ENCODE data around the gene DNAJA2. TPM values are rescaled to one million over a fixed set of nuclear protein-coding genes. Genes with fewer than 3 reads are reported as not detected.
"Not testable (repeated sequence)": the region's sequence is repeated elsewhere in the genome, so short reads cannot be mapped to it uniquely, and the experiment has no call there.

The DNAJA2 gene
- total RNA-seq, 1 experiment from 2014 or later: 85.2 TPM

GRCh38 chr16:47004652-47005051 is 31.2 kb upstream of the DNAJA2 start:
- Histone ChIP-seq H3K4me1 (ENCODE audit: insufficient read depth, low read length, poor library complexity, severe bottlenecking) (no peaks in the 10 kb centered on the region), H3K27ac (ENCODE audit: low read depth, low read length, poor library complexity, severe bottlenecking) (no peak overlapping the region), H3K9me3 (ENCODE audit: low read depth, low read length, poor library complexity, severe bottlenecking) (no peaks in the 10 kb centered on the region), H3K27me3 (replicated peaks; ENCODE audit: insufficient read depth, low read depth, low read length, poor library complexity) (no peaks in the 10 kb centered on the region), H3K36me3 (ENCODE audit: insufficient read depth, low read length, poor library complexity, severe bottlenecking) (no peaks in the 10 kb centered on the region), H3K4me3 (ENCODE audit: low read depth, low read length, poor library complexity, severe bottlenecking) (no peak overlapping the region)
- BruUV-seq (replicated peaks): no TSS peak
- POLR2A ChIA-PET (ENCODE audit: low non-redundant PET): no interaction called here
- TF ChIP-seq CTCF (conservative IDR thresholded peaks at IDR 0.05; ENCODE audit: low read depth, low read length): no peak
- no peak for TF ChIP-seq EZH2 (IDR thresholded peaks at IDR 0.05; ENCODE audit: borderline replicate concordance, low read depth, low read length, poor library complexity, severe bottlenecking)
- CTCF ChIA-PET: no interaction called here
- DNase-seq (ENCODE audit: low spot score): no peak
- intact Hi-C loops (cut with micrococcal nuclease; ENCODE audit: unreplicated experiment): no loop called here

GRCh38 chr16:47000066-47000465 is 26.6 kb upstream of the DNAJA2 start:
- DNase-seq (ENCODE audit: low spot score); H3K36me3 ChIP-seq (ENCODE audit: insufficient read depth, low read length, poor library complexity, severe bottlenecking); H3K27ac ChIP-seq (ENCODE audit: low read depth, low read length, poor library complexity, severe bottlenecking); H3K4me1 ChIP-seq (ENCODE audit: insufficient read depth, low read length, poor library complexity, severe bottlenecking); CTCF ChIA-PET; intact Hi-C loops (cut with micrococcal nuclease; ENCODE audit: unreplicated experiment); POLR2A ChIA-PET (ENCODE audit: low non-redundant PET); H3K9me3 ChIP-seq (ENCODE audit: low read depth, low read length, poor library complexity, severe bottlenecking); H3K27me3 ChIP-seq (replicated peaks; ENCODE audit: insufficient read depth, low read depth, low read length, poor library complexity); BruUV-seq (replicated peaks); H3K4me3 ChIP-seq (ENCODE audit: low read depth, low read length, poor library complexity, severe bottlenecking): not testable (repeated sequence)

GRCh38 chr16:46997844-46998243 is 24.4 kb upstream of the DNAJA2 start:
- ChIA-PET POLR2A (ENCODE audit: low non-redundant PET) (no interaction called here), CTCF (no interaction called here)
- intact Hi-C loops (cut with micrococcal nuclease; ENCODE audit: unreplicated experiment): no loop called here
- no peak overlapping the region for H3K27ac ChIP-seq (ENCODE audit: low read depth, low read length, poor library complexity, severe bottlenecking)
- no peaks in the 10 kb centered on the region for H3K27me3 ChIP-seq (replicated peaks; ENCODE audit: insufficient read depth, low read depth, low read length, poor library complexity)
- no peaks in the 10 kb centered on the region for H3K36me3 ChIP-seq (ENCODE audit: insufficient read depth, low read length, poor library complexity, severe bottlenecking)
- TF ChIP-seq EZH2 (IDR thresholded peaks at IDR 0.05; ENCODE audit: borderline replicate concordance, low read depth, low read length, poor library complexity, severe bottlenecking) (no peak), CTCF (conservative IDR thresholded peaks at IDR 0.05; ENCODE audit: low read depth, low read length) (no peak)
- no peaks in the 10 kb centered on the region for H3K9me3 ChIP-seq (ENCODE audit: low read depth, low read length, poor library complexity, severe bottlenecking)
- H3K4me3 ChIP-seq (ENCODE audit: low read depth, low read length, poor library complexity, severe bottlenecking): no peak overlapping the region
- no TSS peak for BruUV-seq (replicated peaks)
- H3K4me1 ChIP-seq (ENCODE audit: insufficient read depth, low read length, poor library complexity, severe bottlenecking): no peaks in the 10 kb centered on the region
- DNase-seq (ENCODE audit: low spot score): no peak

- BruUV-seq (replicated peaks): no TSS peak
- intact Hi-C loops (cut with micrococcal nuclease; ENCODE audit: unreplicated experiment): no loop called here
- Histone ChIP-seq H3K4me3 (ENCODE audit: low read depth, low read length, poor library complexity, severe bottlenecking) (no peak overlapping the region), H3K9me3 (ENCODE audit: low read depth, low read length, poor library complexity, severe bottlenecking) (no peaks in the 10 kb centered on the region), H3K27ac (ENCODE audit: low read depth, low read length, poor library complexity, severe bottlenecking) (no peak overlapping the region), H3K27me3 (replicated peaks; ENCODE audit: insufficient read depth, low read depth, low read length, poor library complexity) (no peaks in the 10 kb centered on the region), H3K36me3 (ENCODE audit: insufficient read depth, low read length, poor library complexity, severe bottlenecking) (no peaks in the 10 kb centered on the region), H3K4me1 (ENCODE audit: insufficient read depth, low read length, poor library complexity, severe bottlenecking) (no peaks in the 10 kb centered on the region)
- ChIA-PET POLR2A (ENCODE audit: low non-redundant PET) (no interaction called here), CTCF (no interaction called here)
- DNase-seq (ENCODE audit: low spot score): no peak
- TF ChIP-seq CTCF (conservative IDR thresholded peaks at IDR 0.05; ENCODE audit: low read depth, low read length): no peak
- no peak for TF ChIP-seq EZH2 (IDR thresholded peaks at IDR 0.05; ENCODE audit: borderline replicate concordance, low read depth, low read length, poor library complexity, severe bottlenecking)
Measured at GRCh38 chr16:46996952-46997458, 23.5 kb upstream of the DNAJA2 start.
